ENCODE data around the gene USP17L5. TPM values are rescaled to one million over a fixed set of nuclear protein-coding genes. Genes with fewer than 3 reads are reported as not detected.
"Not testable (repeated sequence)": the region's sequence is repeated elsewhere in the genome, so short reads cannot be mapped to it uniquely, and the experiment has no call there.

Gene USP17L5
- polyA plus RNA-seq, 3 donors = not detected

GRCh38 chr4:9353338-9353737 is 14.1 kb downstream of the USP17L5 start, which contains the start of gene USP17L29:
Gene USP17L29 (plus strand): TSS chr4:9353638. CDS start chr4:9353638, 0 bp downstream.
- H3K4me2 ChIP-seq (replicated peaks; ENCODE audit: extremely low read depth, low read length, poor library complexity, severe bottlenecking); DNase-seq; H4K20me1 ChIP-seq (ENCODE audit: insufficient read depth, low read length); H3K4me3 ChIP-seq (replicated peaks in 1 of 3; ENCODE audit: low read depth in 2 of 3, low read length in 3 of 3); H3K4me3 Mint-ChIP-seq; H2AFZ ChIP-seq (ENCODE audit: insufficient read depth, low read depth, low read length, poor library complexity, severe bottlenecking); H3K36me3 Mint-ChIP-seq; H3K27ac ChIP-seq (ENCODE audit: low read depth in 1 of 2, low read length in 2 of 2); H3K27me3 ChIP-seq (ENCODE audit: control insufficient read depth in 2 of 2, insufficient read depth in 2 of 2, low read length in 2 of 2); H3K79me2 ChIP-seq (ENCODE audit: insufficient read depth, low read length); H3K36me3 ChIP-seq (replicated peaks in 1 of 2; ENCODE audit: control insufficient read depth in 1 of 2, insufficient read depth in 2 of 2, low read length in 2 of 2); H3K27ac Mint-ChIP-seq; intact Hi-C loops (cut with micrococcal nuclease); H3K9ac ChIP-seq (ENCODE audit: insufficient read depth, low read length, poor library complexity, severe bottlenecking); H3K4me1 ChIP-seq (ENCODE audit: control insufficient read depth in 1 of 2, insufficient read depth in 2 of 2, low read length in 2 of 2); H3K27me3 Mint-ChIP-seq (ENCODE audit: low read depth in 3 of 3); H3K4me1 Mint-ChIP-seq; H3K9me3 Mint-ChIP-seq; H3K9me3 ChIP-seq (replicated peaks in 1 of 2; ENCODE audit: control insufficient read depth in 1 of 2, insufficient read depth in 1 of 2, low read length in 2 of 2): not testable (repeated sequence)
- WGBS (ENCODE audit: insufficient coverage) = no CpG with 5 or more reads among the region's 15 CpGs

GRCh38 chr4:9362829-9363228 is 23.6 kb downstream of the USP17L5 start, which contains the start of gene USP17L30:
Gene USP17L30 (plus strand): TSS chr4:9363129. CDS start chr4:9363129, 0 bp downstream.
- H3K9me3 ChIP-seq (replicated peaks in 1 of 2; ENCODE audit: control insufficient read depth in 1 of 2, insufficient read depth in 1 of 2, low read length in 2 of 2); H3K4me3 ChIP-seq (replicated peaks in 1 of 3; ENCODE audit: low read depth in 2 of 3, low read length in 3 of 3); DNase-seq; H3K36me3 Mint-ChIP-seq; H3K4me1 Mint-ChIP-seq; H3K27ac Mint-ChIP-seq; H3K27me3 Mint-ChIP-seq (ENCODE audit: low read depth in 3 of 3); intact Hi-C loops (cut with micrococcal nuclease); H3K4me3 Mint-ChIP-seq; H3K79me2 ChIP-seq (ENCODE audit: insufficient read depth, low read length); H3K4me1 ChIP-seq (ENCODE audit: control insufficient read depth in 1 of 2, insufficient read depth in 2 of 2, low read length in 2 of 2); H3K9me3 Mint-ChIP-seq; H3K4me2 ChIP-seq (replicated peaks; ENCODE audit: extremely low read depth, low read length, poor library complexity, severe bottlenecking); H2AFZ ChIP-seq (ENCODE audit: insufficient read depth, low read depth, low read length, poor library complexity, severe bottlenecking); H4K20me1 ChIP-seq (ENCODE audit: insufficient read depth, low read length); H3K9ac ChIP-seq (ENCODE audit: insufficient read depth, low read length, poor library complexity, severe bottlenecking); H3K27ac ChIP-seq (ENCODE audit: low read depth in 1 of 2, low read length in 2 of 2); H3K27me3 ChIP-seq (ENCODE audit: control insufficient read depth in 2 of 2, insufficient read depth in 2 of 2, low read length in 2 of 2); H3K36me3 ChIP-seq (replicated peaks in 1 of 2; ENCODE audit: control insufficient read depth in 1 of 2, insufficient read depth in 2 of 2, low read length in 2 of 2): not testable (repeated sequence)
- WGBS (ENCODE audit: insufficient coverage) = no CpG with 5 or more reads among the region's 15 CpGs

GRCh38 chr4:9379881-9380280 is 40.7 kb downstream of the USP17L5 start:
- H3K27ac ChIP-seq (ENCODE audit: low read depth in 1 of 2, low read length in 2 of 2); H3K4me3 Mint-ChIP-seq; intact Hi-C loops (cut with micrococcal nuclease); H3K36me3 ChIP-seq (replicated peaks in 1 of 2; ENCODE audit: control insufficient read depth in 1 of 2, insufficient read depth in 2 of 2, low read length in 2 of 2); DNase-seq; H3K4me1 ChIP-seq (ENCODE audit: control insufficient read depth in 1 of 2, insufficient read depth in 2 of 2, low read length in 2 of 2); H4K20me1 ChIP-seq (ENCODE audit: insufficient read depth, low read length); H3K79me2 ChIP-seq (ENCODE audit: insufficient read depth, low read length); H2AFZ ChIP-seq (ENCODE audit: insufficient read depth, low read depth, low read length, poor library complexity, severe bottlenecking); H3K27ac Mint-ChIP-seq; H3K9ac ChIP-seq (ENCODE audit: insufficient read depth, low read length, poor library complexity, severe bottlenecking); H3K36me3 Mint-ChIP-seq; H3K4me1 Mint-ChIP-seq; H3K4me3 ChIP-seq (replicated peaks in 1 of 3; ENCODE audit: low read depth in 2 of 3, low read length in 3 of 3); H3K4me2 ChIP-seq (replicated peaks; ENCODE audit: extremely low read depth, low read length, poor library complexity, severe bottlenecking); H3K9me3 Mint-ChIP-seq; H3K9me3 ChIP-seq (replicated peaks in 1 of 2; ENCODE audit: control insufficient read depth in 1 of 2, insufficient read depth in 1 of 2, low read length in 2 of 2); H3K27me3 ChIP-seq (ENCODE audit: control insufficient read depth in 2 of 2, insufficient read depth in 2 of 2, low read length in 2 of 2); H3K27me3 Mint-ChIP-seq (ENCODE audit: low read depth in 3 of 3): not testable (repeated sequence)
- 60% methylated on average over 1 of the region's 1 CpG for WGBS (ENCODE audit: insufficient coverage)
